AG10803 (cell line): ENCODE results near the gene TRPM3.

Experiments
- DNase-seq: peaks from one replicate; pipeline ENCODE4 v3.0.0; 2010; ENCODE audit warnings: low read depth
- H3K4me3 ChIP-seq: 2 replicates; pipeline ENCODE4 v1.5.1; 2011; ENCODE audit warnings: mild to moderate bottlenecking, low read length, control low read depth
- CTCF ChIP-seq: conservative IDR thresholded peaks from 2 replicates; pipeline ENCODE4 v1.5.1; 2011; ENCODE audit warnings: mild to moderate bottlenecking, low read length, control low read depth, inconsistent platforms

TRPM3 gene

GRCh38 chr9:70600506-70600905, 520.9 kb downstream of the TRPM3 start:
- no peak overlapping the region for H3K4me3 ChIP-seq
- DNase-seq, result peak; percentile 87
- peak; percentile 27; the same call in 1 of the 2 replicates for TF ChIP-seq CTCF

- no peak for TF ChIP-seq CTCF
Measured at GRCh38 chr9:70597886-70598285, 523.5 kb downstream of the TRPM3 start.

GRCh38 chr9:70595211-70595610, 526.2 kb downstream of the TRPM3 start:
- no peak for TF ChIP-seq CTCF
- peak; percentile 73 for DNase-seq
- no peak overlapping the region for H3K4me3 ChIP-seq

More at GRCh38 chr9:70597886-70598285, 523.5 kb downstream of the TRPM3 start:
- DNase-seq, result no peak
- H3K4me3 ChIP-seq, result no peak overlapping the region

- no peak for TF ChIP-seq CTCF
- H3K4me3 ChIP-seq, result no peak overlapping the region
- DNase-seq, result peak; percentile 76
Measured at GRCh38 chr9:70594386-70594944, 527.0 kb downstream of the TRPM3 start.

GRCh38 chr9:70593241-70593640, 528.2 kb downstream of the TRPM3 start:
- DNase-seq, result no peak
- no peak overlapping the region for H3K4me3 ChIP-seq
- no peak for TF ChIP-seq CTCF

- TF ChIP-seq CTCF, result no peak
- DNase-seq, result peak; percentile 92
- no peak overlapping the region for H3K4me3 ChIP-seq
Measured at GRCh38 chr9:70590315-70590677, 531.1 kb downstream of the TRPM3 start.

GRCh38 chr9:70589571-70590314, 531.7 kb downstream of the TRPM3 start:
- DNase-seq, result peak; percentile 91
- peak overlapping the region; percentile 39 for H3K4me3 ChIP-seq
- TF ChIP-seq CTCF, result no peak
